Immature natural killer cell (primary cell): ENCODE data around the gene CEP170B. TPM values are rescaled to one million over a fixed set of nuclear protein-coding genes. Genes with fewer than 3 reads are reported as not detected.

Experiments
- DNase-seq, 3 donors: peaks; one replicate each; pipeline ENCODE4 v3.0.0; 2022; ENCODE audit warnings: mixed read lengths in 1 of 3
- H3K27ac Mint-ChIP-seq, 6 donors: one replicate each; pipeline ENCODE4 v1.8.0; 2020; ENCODE audit warnings: mixed read lengths in 6 of 6, mild to moderate bottlenecking in 5 of 6, inconsistent platforms in 4 of 6, moderate library complexity in 3 of 6
- H3K27me3 Mint-ChIP-seq, 3 donors: one replicate each; pipeline ENCODE4 v1.8.0; 2020 to 2021; ENCODE audit warnings: low read depth in 3 of 3, mild to moderate bottlenecking in 3 of 3, mixed read lengths in 3 of 3, moderate library complexity in 3 of 3, inconsistent platforms in 1 of 3
- H3K36me3 Mint-ChIP-seq, 3 donors: one replicate each; pipeline ENCODE4 v1.8.0; 2020; ENCODE audit warnings: mixed read lengths in 3 of 3, inconsistent platforms in 2 of 3, mild to moderate bottlenecking in 2 of 3
- H3K4me1 Mint-ChIP-seq, 2 donors: one replicate each; pipeline ENCODE4 v1.8.0; 2020; ENCODE audit warnings: inconsistent platforms in 2 of 2, mild to moderate bottlenecking in 2 of 2, mixed read lengths in 2 of 2, moderate library complexity in 1 of 2
- H3K4me3 Mint-ChIP-seq, 5 donors: one replicate each; pipeline ENCODE4 v1.8.0; 2020; ENCODE audit warnings: mild to moderate bottlenecking in 5 of 5, mixed read lengths in 5 of 5, inconsistent platforms in 3 of 5, moderate library complexity in 3 of 5
- H3K9me3 Mint-ChIP-seq, 6 donors: one replicate each; pipeline ENCODE4 v1.8.0; 2020; ENCODE audit warnings: mild to moderate bottlenecking in 6 of 6, mixed read lengths in 6 of 6, inconsistent platforms in 4 of 6, moderate library complexity in 3 of 6
- polyA plus RNA-seq, 3 donors: library from polyadenylated mRNA; unstranded; fragments of 300-500 nt; fragmentation: Illumina TruSeq; gene quantifications; one replicate each; pipeline ENCODE4 v1.2.3, GENCODE V29; 2021

The CEP170B gene
- polyA plus RNA-seq, 3 donors from 2014 or later = not detected

DNA sequence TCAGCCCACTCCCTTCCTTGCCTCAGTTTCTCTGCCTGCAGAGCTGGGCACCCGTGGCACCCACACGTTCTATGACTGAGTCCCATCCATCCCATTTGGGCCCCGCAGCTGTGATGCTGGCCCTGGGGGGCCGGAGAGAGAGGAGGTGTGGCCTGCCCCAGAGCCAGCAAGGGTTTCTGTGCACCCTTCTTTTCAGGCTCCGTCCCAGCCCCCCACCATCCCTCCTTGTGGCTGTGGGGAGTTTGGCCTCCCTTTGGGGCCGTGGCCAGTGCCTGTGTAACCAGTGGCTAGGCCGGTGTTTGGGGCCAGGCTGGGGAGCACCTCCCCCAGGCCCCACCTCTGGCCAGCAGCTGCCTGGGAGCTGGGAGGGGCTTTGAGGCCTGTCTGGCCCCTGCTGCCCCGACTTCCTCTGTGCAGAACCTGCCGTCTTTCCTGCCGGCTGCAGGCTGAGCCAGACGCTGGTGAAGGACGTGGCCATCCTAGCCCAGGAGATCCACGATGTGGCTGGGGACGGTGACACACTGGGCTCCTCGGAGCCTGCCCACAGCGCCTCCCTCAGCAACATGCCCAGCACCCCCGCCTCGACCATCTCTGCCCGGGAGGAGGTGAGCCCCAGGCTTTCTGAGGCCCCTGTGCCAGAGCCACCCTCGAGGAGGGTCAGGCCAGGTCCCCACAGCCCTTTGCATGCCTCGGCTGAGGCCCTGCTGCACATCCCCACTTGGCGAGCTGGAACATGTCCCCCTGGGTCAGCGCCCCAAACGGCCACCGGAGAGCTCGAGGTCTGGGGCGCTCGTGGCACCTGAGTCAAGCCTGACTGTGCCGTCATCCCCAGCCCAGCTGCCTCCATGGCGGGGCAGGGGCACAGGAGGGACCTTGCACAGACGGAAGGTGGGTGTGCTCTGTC lies 27.7 kb downstream of the CEP170B start:
- H3K27me3 Mint-ChIP-seq = peaks cover 0 to 2% (median 1%) of the 10 kb centered on the region in 3 donors
- no peak for DNase-seq
- no peaks in the 10 kb centered on the region for H3K9me3 Mint-ChIP-seq
- no peak overlapping the region for H3K4me3 Mint-ChIP-seq
- no peaks in the 10 kb centered on the region for H3K36me3 Mint-ChIP-seq
- H3K27ac Mint-ChIP-seq = no peak overlapping the region
- no peaks in the 10 kb centered on the region for H3K4me1 Mint-ChIP-seq

DNA sequence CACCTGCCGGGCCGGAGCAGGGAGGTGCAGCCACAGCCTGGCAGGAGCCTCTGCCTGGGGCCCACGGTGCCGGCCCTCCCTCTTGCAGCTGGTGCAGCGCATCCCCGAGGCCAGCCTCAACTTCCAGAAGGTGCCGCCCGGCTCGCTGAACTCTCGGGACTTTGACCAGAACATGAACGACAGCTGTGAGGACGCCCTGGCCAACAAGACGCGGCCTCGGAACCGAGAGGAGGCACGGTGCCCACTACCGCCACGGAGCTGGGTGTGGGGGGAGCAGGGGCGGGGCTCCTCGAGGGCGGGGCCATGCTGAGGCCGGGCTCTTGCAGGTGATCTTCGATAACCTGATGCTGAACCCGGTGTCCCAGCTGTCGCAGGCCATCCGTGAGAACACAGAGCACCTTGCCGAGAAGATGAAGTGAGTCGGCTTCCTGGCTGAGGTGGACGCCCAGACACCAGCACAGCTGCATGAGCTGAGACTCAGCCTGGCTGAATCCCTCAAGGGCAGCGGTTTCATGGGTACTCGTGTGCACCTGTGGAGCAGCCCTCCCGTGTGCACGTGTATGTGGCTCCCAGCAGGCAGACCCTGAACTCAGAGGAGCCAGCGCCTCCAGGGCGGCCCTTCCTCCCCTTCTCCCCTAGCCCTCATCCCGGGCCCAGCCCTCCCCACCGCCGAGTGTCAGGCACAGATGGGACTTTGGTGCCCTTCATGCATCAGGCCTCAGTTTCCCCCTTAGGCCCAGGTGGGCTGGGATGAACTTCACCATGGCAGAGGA lies 28.6 kb downstream of the CEP170B start:
- DNase-seq = no peak
- H3K27ac Mint-ChIP-seq = no peak overlapping the region
- no peak overlapping the region for H3K4me3 Mint-ChIP-seq
- no peaks in the 10 kb centered on the region for H3K4me1 Mint-ChIP-seq
- no peaks in the 10 kb centered on the region for H3K9me3 Mint-ChIP-seq
- H3K27me3 Mint-ChIP-seq = peaks cover 0 to 2% (median 1%) of the 10 kb centered on the region in 3 donors
- no peaks in the 10 kb centered on the region for H3K36me3 Mint-ChIP-seq

DNA sequence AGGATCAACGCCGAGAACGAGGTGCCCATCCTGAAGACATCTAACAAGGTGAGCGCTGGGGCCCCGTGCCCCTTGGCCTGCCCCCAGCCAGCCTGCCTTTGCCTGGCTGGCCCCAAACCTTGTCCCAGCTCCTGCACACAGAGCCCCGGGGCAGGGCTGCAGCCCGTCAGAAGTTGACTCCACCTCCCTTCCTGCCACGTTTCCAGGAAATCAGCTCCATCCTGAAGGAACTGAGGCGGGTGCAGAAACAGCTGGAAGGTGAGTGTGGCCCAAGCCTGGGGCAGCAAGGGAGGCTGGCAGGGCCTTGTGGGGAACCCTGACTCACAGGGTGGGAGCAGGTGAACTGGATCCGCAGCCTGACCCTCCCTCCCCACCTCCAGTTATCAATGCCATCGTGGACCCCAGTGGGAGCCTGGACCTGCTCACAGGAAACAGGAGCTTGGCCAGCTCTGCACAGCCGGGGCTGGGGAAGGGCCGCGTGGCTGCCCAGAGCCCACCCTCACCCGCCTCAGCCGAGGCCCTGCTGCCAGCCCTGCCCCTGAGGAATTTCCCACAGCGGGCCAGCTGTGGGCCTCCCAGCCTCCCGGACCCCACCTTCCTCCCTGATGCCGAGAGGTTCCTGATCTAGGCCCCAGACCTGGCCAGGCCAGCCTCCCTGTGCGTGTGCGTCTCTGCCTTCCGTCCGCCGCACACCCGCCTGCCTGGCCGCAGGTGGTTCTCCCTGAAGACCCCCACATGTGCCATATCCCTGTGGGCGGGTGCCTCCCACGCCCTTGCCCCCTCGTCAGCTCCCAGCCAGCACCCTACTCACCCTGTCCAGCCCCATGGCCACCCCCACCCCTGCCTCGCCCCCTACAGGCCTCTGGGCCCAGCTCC lies 29.5 kb downstream of the CEP170B start:
- no peak overlapping the region for H3K4me3 Mint-ChIP-seq
- no peaks in the 10 kb centered on the region for H3K36me3 Mint-ChIP-seq
- H3K27me3 Mint-ChIP-seq = peaks cover 0 to 2% (median 1%) of the 10 kb centered on the region in 3 donors
- no peaks in the 10 kb centered on the region for H3K9me3 Mint-ChIP-seq
- no peaks in the 10 kb centered on the region for H3K4me1 Mint-ChIP-seq
- no peak overlapping the region for H3K27ac Mint-ChIP-seq
- no peak for DNase-seq

DNA sequence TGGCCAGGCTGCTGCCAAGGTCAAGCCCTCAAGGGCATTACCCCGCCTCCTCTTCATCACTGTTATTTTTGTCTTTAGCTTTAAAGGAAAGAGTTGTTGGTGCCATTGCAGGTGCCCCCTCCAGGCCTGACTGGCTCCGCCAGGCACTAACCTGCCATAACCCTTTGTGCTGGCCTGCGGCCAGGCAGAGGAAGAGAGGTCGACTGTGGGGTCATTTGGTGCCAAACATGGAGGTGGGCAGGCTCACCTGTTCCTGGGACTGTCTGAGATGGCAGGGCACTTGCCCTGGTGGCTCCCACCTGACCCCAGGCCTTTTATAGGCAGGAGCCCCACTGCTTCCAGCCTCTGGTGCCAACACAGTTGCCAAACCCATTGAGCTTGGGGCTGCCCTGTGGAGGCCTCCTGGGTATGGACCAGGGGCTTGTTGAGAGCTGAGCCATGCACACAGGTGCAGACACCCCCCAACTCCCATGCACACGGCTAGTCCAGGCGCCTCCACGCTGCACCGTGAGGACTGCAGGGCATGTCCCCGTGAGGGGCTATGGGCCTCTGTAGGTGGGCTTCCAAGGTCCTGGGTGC lies 30.2 kb downstream of the CEP170B start:
- DNase-seq = no peak
- H3K36me3 Mint-ChIP-seq = no peaks in the 10 kb centered on the region
- no peak overlapping the region for H3K4me3 Mint-ChIP-seq
- H3K4me1 Mint-ChIP-seq = no peaks in the 10 kb centered on the region
- no peaks in the 10 kb centered on the region for H3K9me3 Mint-ChIP-seq
- peaks cover 0 to 4% (median 1%) of the 10 kb centered on the region in 3 donors for H3K27me3 Mint-ChIP-seq
- H3K27ac Mint-ChIP-seq = no peak overlapping the region

DNA sequence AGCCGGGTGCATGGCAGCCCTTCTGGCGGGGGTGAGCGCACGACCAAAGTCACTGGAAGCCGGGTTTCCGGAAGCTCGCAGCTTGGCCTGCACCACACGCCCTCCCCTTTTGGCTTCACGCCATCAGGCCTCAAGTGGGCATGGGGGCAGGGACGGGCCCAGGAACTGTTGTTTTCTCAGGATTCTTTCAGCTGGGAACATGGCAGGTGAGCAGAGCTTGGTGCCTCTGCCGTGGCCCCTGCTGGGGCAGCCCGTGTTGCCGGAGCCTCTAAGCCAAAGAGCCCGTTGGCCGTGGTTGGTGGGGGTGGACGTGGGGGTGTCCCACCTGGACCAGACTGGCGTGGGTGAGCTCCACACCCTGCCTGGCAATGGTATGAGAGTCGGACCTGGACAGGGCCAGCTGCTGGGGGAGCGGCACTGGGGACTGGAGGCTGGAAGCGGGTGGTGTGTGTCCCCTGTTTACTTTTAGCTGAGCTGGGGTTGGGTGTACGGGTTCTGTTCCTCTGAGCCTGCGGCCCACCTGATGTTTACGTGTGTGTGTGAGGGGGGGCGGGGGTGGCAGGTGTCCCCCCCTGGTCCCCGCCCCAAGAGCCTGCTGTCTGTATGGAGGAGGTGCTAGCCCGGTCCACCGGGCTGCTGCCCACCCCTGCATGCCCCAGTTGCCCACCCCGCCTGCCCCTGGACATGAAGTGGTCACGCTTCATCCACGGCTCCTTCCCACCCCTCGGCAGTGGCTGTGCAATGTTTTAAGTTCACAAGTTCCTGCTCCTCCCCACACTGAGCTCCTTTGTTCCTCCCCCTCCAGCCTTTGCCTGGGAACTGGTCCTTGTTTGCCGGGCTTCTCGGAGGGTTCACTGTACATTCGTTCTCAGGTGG lies 31.0 kb downstream of the CEP170B start:
- no peak overlapping the region for H3K27ac Mint-ChIP-seq
- no peak for DNase-seq

DNA sequence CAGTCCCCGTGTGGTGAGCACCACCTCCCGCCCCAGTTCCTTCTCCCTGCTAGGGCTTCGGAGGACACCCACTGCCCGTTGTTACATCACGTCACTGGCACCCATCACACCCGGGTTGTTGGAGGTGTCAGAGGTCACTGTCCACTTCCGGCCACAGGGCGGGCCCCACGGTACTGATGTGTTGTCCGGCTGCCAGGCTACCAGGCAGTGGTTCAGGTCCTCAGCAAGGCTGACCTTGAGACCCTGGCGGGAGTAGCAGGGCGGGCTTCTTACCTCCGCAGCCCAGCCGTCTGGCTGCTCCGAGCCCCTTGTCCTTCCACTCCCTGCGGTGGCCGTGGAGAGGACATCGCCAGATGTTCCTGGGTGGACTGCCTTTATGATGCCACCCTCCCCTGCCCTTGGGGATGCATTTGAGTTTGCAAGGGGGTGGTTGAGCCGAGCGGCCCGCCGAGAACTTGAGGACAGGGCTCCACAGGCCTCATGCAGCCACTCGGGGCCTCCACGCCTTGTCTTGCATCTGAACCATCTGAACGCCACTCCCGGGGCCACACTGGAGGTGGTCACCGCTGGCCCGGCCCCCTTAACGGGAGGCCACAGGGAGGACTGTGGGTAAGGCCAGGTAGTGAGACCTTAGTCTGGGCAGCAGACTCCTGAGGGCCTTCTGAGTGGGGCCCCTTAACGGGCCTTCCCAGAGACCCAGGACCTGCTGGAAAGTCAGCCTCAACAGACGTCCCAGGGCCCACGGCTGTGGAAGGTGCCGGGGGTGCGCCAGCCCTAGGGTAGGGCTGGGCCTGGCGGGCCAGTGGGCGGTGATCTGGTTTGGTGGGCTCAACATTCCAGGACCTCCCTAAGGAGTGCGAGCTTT lies 32.5 kb downstream of the CEP170B start:
- Mint-ChIP-seq H3K36me3 (no peaks in the 10 kb centered on the region), H3K27me3 (peaks cover 0 to 8% (median 4%) of the 10 kb centered on the region in 3 donors), H3K9me3 (no peaks in the 10 kb centered on the region), H3K27ac (no peak overlapping the region), H3K4me1 (no peaks in the 10 kb centered on the region), H3K4me3 (no peak overlapping the region)
- DNase-seq = no peak

More for the DNA sequence above, 31.0 kb downstream of the CEP170B start:
- Mint-ChIP-seq H3K36me3 (no peaks in the 10 kb centered on the region), H3K27me3 (peaks cover 0 to 4% (median 1%) of the 10 kb centered on the region in 3 donors), H3K4me3 (no peak overlapping the region), H3K9me3 (no peaks in the 10 kb centered on the region), H3K4me1 (no peaks in the 10 kb centered on the region)

DNA sequence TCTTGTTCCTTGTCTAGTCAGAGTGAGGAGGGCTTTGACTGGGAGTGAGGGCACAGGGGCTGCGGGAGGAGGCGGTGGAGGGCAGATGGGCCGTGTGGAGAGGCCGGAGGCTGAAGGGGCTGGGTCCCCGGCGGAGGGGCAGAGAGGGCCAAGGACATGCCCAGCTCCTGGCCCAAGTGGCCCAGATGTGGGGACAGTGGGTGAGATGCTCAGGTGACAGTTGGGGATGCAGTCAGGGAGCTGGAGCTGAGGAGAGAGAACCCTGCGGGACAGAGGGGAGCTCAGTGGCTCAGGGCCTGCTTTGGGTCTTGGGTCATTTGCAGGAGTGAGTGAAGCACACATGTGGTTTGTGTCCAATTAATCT lies 33.1 kb downstream of the CEP170B start:
- H3K27me3 Mint-ChIP-seq = peaks cover under 1 to 8% (median 4%) of the 10 kb centered on the region in 3 donors
- DNase-seq = no peak
- H3K36me3 Mint-ChIP-seq = no peaks in the 10 kb centered on the region
- no peak overlapping the region for H3K4me3 Mint-ChIP-seq
- no peaks in the 10 kb centered on the region for H3K9me3 Mint-ChIP-seq
- H3K4me1 Mint-ChIP-seq = no peaks in the 10 kb centered on the region
- no peak overlapping the region for H3K27ac Mint-ChIP-seq

DNA sequence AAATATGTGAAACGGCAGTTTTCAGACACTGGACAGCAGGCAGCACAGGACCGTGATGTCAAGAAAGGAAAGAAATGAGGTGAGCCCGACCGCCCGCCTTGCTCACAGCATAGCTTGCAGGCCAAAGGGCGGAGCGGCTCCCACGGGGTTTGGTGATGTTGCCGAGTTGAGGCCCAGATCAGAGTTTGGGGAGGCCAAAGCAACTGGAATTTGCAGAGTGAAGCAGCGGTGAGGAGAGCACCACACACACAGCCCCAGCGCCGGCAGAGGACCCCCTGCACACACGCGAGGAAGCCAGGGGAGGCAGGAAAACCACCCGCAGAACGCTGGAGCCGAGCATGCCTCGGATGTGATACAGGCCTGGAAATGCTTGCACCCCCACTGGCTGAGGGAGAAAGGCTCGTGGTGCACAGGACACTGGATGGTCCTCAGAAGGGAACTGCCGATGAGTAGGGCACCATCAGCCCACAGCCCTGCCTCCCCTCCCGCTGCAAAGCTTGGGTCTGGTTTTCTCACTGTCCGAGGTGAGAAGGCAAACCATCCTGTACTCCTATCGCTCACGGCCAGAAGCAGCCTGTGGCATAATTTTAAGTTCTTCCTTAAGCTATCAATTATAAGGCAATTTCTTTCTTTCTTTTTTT lies 33.9 kb downstream of the CEP170B start:
- Mint-ChIP-seq H3K36me3 (no peaks in the 10 kb centered on the region), H3K4me3 (no peak overlapping the region), H3K27ac (no peak overlapping the region), H3K4me1 (no peaks in the 10 kb centered on the region), H3K9me3 (no peaks in the 10 kb centered on the region), H3K27me3 (peaks cover 3 to 8% (median 4%) of the 10 kb centered on the region in 3 donors)
- no peak for DNase-seq

DNA sequence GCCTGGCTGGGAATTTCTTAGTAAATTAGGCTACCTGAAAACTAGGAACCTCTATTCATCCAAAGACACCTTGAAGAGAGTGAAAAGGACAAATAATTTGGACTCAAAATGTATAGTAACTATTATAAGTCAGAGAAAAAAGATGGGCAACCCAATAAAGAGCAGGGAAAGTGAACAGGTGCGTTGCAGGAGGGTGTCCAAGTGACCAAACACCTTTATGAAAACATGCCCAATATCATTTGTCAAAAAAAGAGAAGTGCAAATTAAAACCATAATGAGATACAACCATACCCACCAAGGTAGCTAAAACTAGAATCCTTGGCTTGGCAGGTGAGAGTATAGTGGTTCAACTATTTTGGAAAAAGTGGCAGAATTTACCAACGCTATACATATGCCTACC lies 34.7 kb downstream of the CEP170B start:
- no peak for DNase-seq
- Mint-ChIP-seq H3K4me1 (no peaks in the 10 kb centered on the region), H3K4me3 (no peak overlapping the region), H3K27me3 (peaks cover 4 to 11% (median 5%) of the 10 kb centered on the region in 3 donors), H3K9me3 (no peaks in the 10 kb centered on the region), H3K27ac (no peak overlapping the region), H3K36me3 (no peaks in the 10 kb centered on the region)

DNA sequence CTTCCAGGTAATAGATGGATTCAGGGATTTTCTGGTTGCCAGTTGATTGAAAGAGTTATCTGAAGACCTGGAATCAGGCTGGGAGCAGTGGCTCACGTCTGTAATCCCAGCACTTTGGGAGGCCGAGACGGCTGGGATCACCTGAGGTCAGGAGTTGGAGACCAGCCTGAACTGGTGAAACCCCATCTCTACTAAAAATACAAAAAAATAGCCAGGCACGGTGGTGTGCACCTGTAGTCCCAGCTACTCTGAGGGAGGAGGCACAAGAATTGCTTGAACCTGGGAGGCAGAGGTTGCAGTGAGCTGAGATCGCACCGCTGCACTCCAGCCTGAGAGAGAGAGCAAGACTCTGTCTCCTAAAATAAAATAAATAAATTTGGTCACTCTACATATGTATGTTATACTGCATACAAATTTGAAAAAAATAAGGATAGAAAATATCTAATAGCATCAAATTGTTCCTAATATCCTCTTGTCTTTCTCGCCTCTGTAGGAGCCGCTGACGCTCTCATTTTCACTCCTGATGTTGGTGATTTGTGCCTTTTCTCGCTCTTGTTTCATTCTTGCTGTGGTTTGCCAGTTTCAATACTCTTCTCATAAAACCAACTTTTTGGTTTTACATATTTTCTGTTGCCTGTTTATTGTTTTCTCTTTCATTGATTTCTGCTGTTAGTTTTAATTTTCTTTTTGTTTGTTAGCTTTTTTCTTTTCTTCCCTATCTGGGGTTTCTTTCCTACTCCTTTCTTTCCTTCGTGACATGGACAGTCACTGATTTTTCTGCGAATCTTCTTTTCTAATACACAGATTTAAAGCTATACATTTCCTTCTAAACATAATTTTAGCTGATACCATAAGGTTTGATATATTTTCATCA lies 35.8 kb downstream of the CEP170B start:
- no peak for DNase-seq
- H3K27ac Mint-ChIP-seq = no peak overlapping the region
- no peak overlapping the region for H3K4me3 Mint-ChIP-seq
- H3K9me3 Mint-ChIP-seq = no peaks in the 10 kb centered on the region
- peaks cover 4 to 13% (median 6%) of the 10 kb centered on the region in 3 donors for H3K27me3 Mint-ChIP-seq
- no peaks in the 10 kb centered on the region for H3K4me1 Mint-ChIP-seq
- no peaks in the 10 kb centered on the region for H3K36me3 Mint-ChIP-seq

DNA sequence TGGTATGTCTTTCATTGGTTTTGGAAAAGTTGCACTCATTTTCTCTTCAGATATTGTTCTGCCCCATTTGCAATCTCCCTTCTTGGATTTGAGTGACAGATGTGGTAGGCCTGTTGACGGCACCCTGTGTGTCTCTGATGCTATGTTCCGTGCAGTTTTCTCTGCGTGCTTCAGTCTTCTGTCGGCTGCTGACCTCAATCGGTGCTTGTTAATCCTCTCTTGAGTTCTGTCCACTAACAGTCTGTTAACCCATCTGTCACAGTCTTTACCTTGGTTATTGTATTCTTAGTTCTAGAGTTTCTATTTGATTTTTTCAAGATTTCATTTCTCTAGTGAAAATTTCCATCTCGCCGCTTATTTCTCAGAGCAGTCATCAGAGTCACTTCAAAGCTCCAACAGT lies 38.9 kb downstream of the CEP170B start:
- Mint-ChIP-seq H3K36me3 (no peaks in the 10 kb centered on the region), H3K9me3 (no peaks in the 10 kb centered on the region), H3K27me3 (peaks cover 4 to 21% (median 6%) of the 10 kb centered on the region in 3 donors)

More for the DNA sequence above, 38.9 kb downstream of the CEP170B start:
- no peak for DNase-seq
- Mint-ChIP-seq H3K4me1 (no peaks in the 10 kb centered on the region), H3K27ac (no peak overlapping the region), H3K4me3 (no peak overlapping the region)
